Ecto neural progenitor cell (in vitro differentiated cells): ENCODE data around the gene PANK1.

Experiments used
- DNase-seq: peaks from one replicate; pipeline ENCODE4 v3.0.0-alpha.2; 2018; ENCODE audit warnings: low spot score

PANK1 gene

DNA sequence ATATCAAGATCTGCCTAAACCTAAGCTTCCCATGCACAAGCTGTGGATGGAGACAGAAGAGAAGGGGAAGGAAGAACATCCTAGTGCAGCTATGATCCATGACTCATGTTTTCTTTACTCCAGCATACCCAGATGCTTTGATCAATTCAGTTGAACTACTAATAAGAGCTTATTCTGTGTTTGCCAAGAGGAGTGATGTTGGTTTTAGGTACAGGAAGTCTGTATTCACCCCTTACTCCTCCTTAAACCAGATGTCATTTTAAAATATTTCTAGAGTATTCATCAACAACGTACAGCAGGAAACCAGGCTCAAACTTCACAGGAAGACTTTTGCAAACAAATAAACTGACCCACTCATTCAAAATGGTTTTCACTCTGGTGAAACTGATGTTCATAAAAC lies 29.2 kb downstream of the PANK1 start:
- no peak for DNase-seq

DNA sequence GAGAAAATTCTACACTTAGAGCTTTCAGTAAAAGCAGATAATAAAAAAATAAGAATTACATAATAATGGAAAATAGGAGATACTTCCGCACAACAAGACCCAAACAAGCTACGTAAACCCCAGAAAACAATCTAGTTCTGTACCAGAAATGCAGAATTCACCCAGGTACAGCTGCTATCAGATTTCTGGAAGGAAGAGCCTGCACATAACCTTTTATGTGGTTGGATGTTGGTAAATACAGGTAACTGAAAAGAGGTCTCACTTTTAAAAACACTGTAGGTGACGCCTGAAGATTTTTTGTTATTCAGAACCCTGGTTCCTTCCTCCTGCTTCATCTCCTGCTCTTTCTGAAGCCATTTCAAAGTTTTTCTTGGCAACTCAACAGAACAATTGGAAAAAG lies 29.9 kb downstream of the PANK1 start:
- no peak for DNase-seq

DNA sequence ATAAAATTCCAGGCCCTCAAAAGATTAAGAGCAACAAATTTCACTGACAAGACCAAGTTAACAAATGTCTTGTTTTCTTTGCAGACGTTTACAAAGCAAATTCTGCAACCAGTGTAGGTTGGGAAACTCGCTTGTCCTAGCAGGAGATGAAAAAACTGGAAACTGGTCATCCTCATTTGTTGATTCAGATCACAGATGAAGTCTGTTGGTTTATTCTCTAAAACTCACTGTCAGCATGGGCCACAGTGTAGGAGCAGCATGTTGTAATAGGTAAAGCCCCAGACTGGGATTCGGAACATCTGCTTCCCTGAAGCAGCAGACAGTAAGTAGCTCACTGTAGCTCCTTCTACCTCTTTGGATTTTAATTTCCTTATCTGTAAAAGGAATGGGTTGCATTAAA lies 31.5 kb downstream of the PANK1 start:
- no peak for DNase-seq

DNA sequence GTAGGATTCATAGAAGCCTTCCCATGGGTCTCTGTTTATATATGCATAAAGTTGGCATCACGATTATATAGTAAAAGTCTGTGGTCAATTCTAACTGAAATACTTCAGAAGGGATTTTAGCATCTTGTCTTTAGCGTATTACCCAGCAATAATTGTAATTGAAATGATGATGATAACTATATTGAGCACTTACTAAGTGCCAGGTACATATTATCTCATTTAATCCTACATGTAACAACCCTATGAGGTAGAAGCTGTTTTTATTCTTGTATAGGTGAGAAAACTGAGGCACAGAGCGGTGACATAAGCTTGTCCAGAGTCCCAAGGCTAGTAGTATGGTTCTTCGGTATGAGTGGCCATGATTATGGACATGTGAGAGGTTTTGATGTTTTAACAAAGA lies 33.8 kb downstream of the PANK1 start:
- no peak for DNase-seq

DNA sequence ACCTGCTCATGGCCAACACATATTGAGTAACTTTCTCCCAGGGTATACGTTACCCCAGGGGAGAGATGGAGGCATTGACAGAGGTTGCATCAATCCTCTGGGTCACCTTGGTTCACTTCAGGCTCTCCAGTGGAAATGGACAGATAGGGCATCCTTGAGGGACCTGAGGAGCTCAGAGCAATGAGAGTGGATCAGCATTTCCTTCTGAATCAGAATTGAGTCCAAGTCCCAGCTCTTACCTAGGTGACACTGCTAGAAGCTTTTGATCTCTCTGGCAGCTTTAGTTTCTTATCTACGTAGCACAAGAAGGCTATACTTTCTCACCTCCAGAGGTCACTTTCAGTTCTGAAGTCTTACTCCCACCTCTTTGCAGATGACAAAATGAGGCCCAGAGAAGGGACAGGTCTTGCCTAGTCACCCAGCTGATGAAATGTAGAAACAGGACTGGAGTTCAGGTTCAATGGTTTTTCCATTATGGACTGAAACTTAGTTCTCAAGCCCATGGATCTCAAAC lies 35.2 kb downstream of the PANK1 start:
- DNase-seq: no peak

DNA sequence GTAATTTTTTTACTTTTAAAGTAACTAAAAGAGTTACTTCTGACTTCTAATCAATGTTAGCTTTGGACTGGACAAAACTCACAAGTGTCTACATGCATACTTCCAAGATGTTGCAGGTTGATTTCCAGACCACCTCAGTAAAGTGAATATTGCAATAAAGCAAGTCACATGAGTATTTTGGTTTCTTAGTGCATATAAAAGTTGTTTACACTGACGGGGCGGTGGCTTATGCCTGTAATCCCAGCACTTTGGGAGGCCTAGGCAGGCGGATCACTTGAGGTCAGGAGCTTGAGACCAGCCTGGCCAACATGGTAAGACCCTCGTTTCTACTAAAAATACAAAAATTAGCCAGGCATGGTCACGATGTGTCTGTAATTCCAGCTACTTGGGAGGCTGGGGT lies 40.8 kb downstream of the PANK1 start:
- DNase-seq: no peak

DNA sequence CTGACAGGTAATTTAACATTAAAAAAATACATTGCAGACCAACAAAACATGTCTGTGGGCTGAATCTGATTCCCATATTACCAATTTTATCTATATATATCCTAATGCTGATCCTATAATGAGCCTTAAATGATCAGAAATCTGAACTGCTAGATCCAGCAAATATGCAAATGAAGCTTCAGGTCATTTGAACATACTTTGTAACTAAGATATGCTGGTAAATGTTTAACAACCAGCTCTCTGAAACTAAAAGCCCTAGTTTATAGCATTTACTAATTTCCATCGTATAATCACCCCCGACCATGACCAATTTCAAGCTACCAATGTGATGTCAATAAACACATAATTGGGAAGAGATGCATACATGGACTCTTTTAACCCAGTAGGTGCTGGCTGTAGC lies 42.1 kb downstream of the PANK1 start:
- no peak for DNase-seq

DNA sequence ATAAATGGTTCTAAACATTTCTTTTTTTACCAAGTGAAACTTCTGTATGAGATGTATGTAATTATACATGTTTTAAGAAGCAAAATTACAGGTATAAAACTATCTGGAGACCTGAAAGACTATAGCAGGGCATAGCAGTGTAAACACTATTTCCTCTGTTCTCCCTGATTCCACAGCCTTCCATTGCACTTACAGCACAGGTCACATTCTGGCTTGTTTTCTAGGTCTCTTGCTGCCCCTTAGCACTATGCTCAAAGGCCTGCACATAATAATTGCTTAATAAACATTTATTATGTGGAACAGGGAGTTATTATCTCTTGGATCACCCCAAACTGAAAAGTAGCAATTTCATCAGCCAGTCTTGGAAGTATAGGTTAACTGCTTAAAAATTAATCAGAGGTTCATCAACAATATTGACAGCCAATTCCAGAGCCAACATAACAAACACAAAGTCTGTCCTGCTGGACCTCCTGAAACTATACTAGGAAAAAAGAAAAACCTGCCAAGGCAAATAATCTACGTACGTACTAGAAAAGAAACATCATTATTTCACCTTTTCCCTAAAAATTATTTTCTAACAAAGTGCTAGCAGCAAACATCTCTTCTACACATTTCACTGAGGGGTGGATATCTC lies 43.2 kb downstream of the PANK1 start:
- DNase-seq: no peak

DNA sequence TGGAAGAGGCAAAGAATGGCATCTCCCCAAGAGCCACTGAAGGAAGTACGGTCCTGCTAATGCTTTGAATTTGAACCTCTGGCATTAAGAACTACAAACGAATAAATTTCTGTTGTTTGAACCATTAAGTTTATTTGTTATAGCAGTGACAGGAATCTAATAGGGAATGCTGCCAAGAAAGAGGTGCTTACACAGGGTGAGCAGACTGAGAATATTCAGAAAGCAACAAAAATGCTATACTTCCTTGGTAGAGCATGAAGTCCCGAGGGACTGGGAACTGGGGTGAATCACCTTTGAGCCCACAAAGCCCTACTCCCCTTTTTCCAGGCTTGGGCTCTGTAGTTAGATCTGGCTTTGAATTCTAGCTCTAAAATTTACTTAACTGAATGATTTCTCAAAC lies 45.0 kb downstream of the PANK1 start:
- DNase-seq: no peak

DNA sequence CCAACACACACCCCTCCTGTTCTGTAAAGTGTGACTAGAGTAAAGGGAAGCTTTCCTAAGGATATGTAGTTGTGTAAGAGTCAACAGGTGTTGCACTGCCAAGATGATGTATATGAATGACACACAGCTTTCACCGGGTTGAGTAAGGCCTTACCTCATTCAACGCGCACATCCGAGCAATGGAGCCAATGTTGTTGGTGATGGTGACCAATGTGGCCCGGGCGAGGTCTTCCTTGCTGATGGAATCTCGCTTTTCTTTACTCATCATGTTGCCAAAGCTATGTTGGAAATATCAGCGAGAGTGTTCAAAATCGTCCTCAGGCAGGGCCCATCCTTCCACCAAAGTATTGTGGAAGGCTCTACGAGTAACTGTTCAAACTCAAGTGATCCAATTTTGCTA lies 52.0 kb downstream of the PANK1 start:
- no peak for DNase-seq

DNA sequence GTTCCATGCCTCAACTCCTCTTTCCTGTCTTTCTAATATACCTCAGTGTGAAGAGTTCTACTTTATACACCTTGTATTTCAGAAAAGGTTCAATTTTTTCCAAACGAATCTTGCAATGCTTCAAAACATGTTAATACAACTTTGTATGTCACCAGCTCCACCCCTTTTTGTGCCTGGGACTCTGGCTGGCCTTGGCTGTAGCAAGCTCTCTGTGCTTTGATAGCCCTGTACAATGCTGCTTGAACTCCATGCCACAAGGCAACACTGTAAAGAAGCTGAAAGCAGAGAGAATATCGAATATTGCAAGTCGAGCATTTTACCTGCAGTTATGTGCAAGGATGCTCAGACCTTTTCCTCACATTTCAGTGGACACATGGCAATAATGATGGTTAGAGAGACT lies 52.5 kb downstream of the PANK1 start:
- no peak for DNase-seq

DNA sequence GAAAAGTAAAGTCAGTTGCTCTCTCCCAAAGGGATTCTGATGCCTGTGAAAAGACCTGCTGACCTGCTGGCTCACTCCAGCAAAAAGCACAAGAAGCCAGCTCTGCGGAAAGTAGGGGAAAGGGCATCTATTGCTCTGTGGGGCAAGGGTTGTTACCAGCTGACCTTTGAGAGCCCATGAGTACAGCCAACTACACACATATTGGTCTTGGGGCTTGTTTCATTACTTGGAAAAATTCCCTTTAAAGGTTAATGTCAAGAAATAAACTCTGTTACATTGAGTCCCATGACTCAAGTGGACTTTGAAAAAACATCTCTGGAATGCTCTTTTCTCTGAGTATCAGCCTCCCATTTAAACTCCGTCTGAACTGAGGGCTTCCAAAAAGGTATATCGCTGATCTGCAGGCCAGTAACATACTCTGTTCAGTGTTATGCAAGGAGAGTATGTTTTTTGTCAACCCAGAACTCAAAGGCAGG lies 53.2 kb downstream of the PANK1 start:
- DNase-seq: no peak

DNA sequence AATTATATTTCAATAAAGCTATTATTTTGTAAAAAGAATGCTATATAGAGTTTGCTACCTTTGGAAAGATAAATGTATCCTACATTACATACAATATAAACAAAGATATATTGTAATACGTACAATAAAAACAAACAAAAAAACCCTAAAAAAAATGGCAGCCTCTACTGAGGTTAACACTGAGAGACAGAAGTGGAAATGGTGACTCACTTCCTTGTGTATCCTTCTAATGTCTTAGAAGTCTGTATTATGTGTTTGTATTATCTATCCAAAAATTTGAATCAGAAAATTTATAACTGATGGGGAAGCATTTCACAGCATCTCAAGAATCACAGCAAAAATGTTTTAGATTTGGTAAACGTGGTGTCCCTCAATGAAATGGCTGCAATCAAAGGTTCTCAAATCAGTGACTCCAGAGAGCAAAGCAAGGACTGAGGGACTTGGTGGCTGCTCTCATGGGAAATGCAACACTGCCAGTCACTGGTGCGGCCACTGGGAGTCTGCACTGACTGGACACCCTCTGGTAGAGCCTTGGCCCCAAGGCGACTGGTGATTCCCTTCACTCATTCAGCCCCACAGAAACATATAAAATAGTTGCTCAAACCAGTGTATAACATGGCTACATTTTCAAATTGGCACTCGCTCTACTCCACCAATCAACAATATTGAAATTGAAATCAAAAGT lies 53.8 kb downstream of the PANK1 start:
- DNase-seq: no peak

DNA sequence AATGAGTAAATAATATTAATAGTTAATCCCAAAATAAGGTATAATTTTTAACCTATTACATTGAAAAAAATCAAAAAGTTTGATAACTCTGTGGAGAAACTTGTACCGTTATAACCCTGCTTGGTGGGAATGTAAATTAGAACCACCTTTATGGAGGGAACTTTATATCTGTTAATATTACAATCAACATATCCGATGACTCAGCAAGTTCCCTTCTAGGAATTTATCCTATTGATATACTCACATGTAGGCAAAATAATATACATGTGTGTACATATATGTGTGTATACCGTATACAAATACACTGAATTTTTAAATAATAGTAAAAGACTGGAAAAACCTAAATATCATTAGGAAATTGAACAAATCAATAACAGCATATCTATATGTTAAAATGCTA lies 54.7 kb downstream of the PANK1 start:
- no peak for DNase-seq

DNA sequence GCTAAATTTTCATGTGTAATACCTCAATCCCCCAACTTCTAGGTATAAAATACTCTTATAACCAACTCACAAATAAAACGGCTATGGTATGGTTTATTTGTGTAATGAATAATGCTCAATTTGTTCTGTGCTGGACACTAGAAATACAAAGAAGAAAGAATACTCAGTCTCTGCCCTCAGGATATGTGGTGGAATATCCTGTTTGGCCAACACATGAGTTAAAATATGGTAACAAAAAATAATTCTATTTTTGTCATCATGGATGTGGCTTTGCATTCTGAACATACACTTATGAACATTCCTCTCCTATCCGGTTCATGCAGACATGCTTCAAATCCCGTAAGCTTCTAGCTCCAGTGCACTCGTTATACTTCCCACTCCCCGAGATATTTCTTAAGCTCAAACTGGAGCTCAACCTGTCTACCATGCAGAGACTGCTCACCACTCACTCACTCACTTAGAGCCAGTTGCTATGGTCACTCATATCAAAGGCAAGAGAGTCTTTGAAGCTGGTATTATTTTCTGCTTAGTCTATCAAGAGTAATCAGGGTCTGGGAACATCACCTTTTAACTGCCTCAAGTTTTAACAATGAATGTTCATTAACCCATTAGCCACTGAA lies 55.8 kb downstream of the PANK1 start:
- DNase-seq: no peak

DNA sequence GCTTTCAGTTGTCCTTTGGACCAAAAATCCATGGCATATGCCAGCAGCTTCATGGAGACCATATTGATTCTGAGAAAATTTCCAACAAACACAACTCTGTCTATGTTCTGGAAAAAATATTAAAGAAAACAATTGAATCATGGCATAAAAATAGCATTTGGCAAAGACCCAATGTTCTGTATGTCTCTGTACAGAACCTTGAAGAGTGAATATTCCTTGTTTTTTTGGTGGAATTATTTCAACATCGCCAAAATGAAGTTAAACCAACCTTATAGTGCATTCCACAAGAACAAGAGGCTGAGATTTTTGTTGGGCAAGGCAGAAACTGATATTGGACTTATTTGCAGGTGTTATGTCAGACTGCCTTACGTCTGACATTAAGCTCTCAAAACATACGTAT lies 56.4 kb downstream of the PANK1 start:
- DNase-seq: no peak

DNA sequence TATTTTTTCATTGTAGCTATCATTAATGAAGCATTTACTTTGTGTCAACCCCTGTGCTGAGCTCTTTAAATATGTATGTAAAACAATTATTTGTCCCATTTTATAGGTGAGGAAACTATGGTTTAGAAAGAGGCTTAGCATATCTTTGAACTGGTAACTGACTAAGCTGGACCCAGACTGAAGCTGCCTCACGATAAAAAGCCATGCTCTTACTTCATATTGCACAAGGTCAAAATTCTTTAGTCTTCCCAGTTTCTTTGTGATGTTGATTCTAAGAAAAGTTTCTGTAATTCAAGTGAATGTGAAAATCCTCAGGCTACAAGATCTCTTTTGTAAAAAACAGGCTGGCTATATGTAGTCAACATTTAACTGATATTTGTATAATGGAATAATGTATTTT lies 63.0 kb downstream of the PANK1 start:
- DNase-seq: no peak

DNA sequence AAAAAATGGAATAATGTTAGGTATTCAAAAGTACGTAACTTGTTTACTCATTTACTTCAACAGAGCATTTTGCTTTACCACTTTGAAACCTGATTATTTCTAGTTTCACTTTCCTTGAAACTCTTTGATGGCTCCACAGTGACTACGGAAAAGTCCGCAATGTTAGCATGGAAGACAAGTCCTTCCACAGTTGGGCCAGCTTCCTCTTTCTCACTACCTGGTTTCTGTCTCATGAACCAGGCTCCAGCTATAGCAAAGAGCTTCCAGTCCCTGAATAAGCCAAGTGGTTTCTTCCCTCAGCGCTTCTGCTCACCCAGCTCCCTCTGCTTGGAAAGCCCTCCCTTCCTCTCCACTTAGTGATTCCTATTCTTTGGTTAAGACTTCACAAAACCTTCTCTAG lies 64.8 kb downstream of the PANK1 start:
- no peak for DNase-seq

DNA sequence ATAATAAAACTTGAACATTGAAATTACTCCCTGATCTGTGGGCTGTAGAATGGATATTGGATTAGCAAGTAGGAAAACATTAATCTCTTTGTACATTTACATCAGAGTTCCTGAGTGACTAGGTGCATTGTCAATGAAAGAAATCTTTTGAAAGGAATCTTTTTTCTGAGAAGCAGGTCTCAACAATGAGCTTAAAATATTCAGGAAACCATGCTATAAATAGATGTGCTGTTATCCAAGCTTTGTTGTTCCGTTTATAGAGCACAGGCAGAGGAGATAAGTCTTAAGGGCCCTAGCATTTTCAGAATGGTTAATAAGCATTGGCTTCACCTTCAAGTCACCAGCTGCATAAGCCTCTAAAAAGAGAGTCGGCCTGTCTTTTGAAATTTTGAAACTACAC lies 68.3 kb downstream of the PANK1 start:
- DNase-seq: no peak

DNA sequence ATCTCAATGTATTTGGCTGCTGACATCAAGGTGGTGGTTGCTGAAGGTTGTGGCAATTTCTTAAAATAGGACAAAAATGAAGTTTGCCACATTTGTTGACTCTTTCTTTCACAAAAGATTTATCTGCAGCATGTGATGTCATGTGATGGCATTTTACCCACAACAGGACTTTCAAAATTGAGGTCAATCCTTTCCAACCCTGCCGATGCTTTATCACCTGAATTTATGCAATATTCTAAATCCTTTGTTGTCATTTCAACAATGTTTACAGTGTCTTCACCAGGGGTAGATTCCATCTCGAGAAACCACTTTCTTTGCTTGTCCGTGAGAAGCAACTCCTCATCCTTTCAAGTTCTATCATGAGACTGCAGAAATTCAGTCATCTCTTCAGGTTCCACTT lies 69.0 kb downstream of the PANK1 start:
- DNase-seq: no peak

DNA sequence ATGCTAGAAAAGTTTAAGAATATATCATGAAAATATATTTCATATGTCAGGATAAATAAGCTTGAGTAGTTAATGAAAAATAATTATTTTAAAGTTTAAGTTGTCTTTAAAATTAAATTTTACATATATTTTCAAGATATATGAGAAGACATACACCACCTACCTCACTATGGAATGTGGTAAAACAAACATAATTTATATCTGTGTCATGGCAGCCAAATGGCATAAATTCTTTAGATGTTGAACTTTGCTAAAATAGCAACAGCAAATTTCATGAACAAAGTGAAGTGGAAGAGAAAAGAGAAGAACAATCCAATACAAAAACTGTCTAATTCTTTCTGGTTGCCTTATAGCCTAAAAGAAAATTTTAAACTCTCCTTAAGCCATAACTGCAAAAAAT lies 70.0 kb downstream of the PANK1 start:
- DNase-seq: no peak

DNA sequence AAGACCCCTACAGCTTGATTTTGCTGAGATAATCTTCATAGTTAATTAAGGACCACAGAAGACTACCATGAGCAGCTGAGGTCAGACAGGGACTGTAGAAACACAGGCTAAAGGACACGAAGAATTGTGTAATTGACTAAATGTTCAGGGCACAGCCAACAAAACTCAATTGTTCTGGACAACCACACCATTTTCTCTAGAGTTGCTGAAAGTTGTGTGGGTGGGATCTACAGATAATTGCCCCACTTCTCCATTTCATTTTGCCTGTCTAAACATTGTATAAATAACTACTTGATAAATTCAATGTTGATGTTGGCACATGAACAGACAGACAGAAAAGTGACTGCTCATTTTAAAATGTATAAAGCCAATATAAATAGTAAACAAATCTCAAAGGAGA lies 70.7 kb downstream of the PANK1 start:
- no peak for DNase-seq

DNA sequence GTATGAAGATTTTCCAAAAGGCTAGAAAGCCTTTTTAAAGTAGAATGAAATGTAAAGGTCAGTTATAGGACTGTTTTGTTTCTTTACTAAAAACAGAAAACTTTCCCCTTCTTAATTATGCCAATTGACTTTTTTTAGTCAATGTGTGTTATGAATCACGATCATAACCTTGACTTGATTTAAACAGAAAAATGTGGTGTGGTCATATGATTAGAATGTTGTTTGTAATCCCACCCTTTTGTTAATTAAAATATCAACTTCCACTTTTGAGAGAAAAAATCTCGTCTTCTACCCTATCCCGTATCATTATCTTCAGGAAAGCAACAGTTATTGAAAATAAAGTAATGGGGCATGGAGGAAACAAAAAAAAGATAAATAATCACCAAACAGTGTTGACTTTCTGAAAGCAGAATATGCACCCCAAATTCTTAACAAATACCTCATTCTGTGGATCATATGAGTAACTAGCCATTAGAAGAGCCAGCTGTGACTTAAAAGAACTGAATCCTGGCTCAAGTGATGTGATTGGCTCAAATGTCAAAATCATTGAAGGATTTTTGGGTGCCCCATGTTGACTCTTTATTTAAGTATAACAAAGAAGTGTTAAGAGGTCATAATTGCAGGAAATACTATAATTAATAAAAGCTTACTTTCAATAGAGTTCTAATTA lies 77.3 kb downstream of the PANK1 start:
- no peak for DNase-seq
